ENCODE data around the gene ALK.

The ALK gene

DNA sequence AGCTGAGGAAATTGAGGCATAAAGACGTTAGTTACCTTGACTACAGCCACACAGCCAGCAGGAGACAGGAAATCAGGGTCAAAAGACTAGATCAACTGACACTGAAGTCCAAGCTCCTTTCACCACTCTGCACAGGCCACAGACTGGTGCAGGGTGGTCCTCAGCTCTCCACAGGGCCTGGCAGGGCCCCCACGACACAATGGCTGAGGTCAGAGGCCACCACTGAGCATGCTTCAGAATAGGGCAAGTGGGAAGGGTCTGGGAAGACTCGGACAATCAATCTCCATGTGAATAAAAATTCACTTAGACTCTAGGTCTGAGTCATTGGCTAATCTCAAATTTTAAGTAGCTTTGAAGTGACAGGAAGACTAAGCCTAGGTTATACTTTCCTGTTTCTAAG, 201.7 kb downstream of the ALK start:
- TF ChIP-seq, protein P1, sequence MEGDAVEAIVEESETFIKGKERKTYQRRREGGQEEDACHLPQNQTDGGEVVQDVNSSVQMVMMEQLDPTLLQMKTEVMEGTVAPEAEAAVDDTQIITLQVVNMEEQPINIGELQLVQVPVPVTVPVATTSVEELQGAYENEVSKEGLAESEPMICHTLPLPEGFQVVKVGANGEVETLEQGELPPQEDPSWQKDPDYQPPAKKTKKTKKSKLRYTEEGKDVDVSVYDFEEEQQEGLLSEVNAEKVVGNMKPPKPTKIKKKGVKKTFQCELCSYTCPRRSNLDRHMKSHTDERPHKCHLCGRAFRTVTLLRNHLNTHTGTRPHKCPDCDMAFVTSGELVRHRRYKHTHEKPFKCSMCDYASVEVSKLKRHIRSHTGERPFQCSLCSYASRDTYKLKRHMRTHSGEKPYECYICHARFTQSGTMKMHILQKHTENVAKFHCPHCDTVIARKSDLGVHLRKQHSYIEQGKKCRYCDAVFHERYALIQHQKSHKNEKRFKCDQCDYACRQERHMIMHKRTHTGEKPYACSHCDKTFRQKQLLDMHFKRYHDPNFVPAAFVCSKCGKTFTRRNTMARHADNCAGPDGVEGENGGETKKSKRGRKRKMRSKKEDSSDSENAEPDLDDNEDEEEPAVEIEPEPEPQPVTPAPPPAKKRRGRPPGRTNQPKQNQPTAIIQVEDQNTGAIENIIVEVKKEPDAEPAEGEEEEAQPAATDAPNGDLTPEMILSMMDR (IDR thresholded peaks at IDR 0.05; ENCODE audit: insufficient read depth, missing control alignments) = no peak
- DNase-seq (ENCODE audit: insufficient read length, low spot score) = no peak
- FAIRE-seq = no peak

DNA sequence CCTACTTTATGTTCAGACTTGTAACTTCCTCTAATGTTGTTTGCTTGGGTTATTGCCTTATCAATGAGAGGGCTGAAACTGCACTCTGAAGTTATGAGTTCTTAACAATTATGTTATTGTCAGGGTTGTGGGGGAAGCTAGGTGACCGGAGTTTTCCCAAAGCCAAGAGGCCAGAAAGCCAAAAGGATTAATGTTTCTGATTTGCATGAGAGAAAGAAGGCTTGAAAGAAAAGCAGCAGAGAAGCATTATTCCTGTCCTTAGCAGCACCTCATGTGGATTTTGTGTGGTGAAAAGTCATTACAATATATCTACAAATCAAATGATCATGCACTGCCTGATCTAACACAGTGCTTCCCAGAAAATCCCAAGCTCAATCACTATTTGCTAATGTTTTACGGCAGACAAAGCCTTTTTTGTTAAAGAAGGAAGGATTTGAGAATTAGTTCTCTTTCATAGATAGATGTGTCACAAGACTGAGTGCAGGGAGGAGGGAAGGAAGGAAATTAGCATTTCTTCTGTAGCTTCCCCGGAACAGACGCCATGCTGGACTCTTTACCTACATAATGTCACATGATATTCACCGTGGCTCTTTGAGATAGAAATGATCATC, 203.2 kb downstream of the ALK start:
- FAIRE-seq = no peak
- DNase-seq (ENCODE audit: insufficient read length, low spot score) = no peak
- TF ChIP-seq, protein P1 (IDR thresholded peaks at IDR 0.05; ENCODE audit: insufficient read depth, missing control alignments) = no peak

DNA sequence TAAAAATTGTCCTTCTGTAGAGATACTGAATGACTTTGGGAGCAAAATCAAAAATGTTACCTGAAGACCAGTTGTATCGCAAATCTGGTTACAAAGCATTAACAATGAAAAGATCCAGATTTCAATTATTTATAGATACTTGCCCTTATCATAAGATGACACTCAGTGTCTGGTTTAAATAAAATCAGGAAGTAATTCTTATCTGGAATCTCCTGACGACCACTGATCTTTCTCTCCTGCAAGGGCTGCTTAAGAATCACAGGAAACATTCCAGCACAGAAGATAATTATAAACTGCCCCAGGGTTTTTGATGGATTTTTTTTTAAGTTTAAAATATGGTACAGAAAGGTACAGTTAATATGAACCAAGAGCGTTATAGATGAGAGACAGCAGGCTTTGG, 205.7 kb downstream of the ALK start:
- no peak for DNase-seq (ENCODE audit: insufficient read length, low spot score)
- TF ChIP-seq, protein P1 (IDR thresholded peaks at IDR 0.05; ENCODE audit: insufficient read depth, missing control alignments) = no peak
- no peak for FAIRE-seq

DNA sequence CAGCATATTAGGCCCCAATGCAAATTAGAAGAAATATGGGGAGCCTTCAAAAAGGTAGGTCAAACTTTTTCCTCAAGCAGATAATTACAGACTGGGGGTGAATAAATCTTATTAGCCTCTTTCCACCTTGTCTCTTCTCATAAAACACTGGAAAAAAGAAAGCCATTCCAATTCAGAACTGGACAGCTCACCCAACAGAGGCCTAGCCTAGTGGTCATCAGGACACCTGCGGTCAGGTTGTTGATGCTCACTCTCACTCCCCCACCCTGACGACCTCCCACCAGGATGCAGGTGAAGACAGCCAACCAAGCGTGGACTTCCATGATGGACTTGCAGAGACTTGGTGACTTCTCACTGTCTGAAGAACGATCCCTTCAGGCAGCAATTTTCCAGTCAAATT, 207.1 kb downstream of the ALK start:
- no peak for FAIRE-seq
- DNase-seq (ENCODE audit: insufficient read length, low spot score) = no peak
- TF ChIP-seq, protein P1 (IDR thresholded peaks at IDR 0.05; ENCODE audit: insufficient read depth, missing control alignments) = no peak

DNA sequence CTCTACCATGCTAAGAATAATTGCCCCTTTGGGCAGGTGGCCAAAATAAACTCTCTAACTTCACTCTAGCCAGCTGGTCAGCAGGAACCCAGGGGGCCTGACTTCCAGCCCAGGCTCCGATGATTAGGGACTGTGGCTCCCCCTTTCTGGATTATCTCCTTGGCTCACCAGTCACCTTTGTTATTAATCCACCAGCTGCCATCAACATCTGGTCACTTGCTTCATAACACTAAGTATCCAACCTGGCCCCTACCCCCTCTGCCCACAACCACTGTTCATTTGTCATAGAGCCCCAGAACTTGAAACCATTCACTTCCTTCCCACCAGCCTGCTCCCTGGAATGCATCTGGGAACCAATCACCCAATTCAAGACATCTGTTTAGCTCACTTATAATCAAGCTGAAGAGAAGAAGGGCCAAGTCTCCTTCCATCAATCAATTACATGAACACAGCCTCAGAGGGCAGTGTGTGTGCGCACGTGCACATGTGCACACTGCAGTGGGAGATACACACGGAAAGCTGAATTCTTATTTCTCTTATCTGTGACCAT, 215.1 kb downstream of the ALK start:
- DNase-seq (ENCODE audit: insufficient read length, low spot score) = no peak
- no peak for FAIRE-seq
- TF ChIP-seq, protein P1 (IDR thresholded peaks at IDR 0.05; ENCODE audit: insufficient read depth, missing control alignments) = no peak

DNA sequence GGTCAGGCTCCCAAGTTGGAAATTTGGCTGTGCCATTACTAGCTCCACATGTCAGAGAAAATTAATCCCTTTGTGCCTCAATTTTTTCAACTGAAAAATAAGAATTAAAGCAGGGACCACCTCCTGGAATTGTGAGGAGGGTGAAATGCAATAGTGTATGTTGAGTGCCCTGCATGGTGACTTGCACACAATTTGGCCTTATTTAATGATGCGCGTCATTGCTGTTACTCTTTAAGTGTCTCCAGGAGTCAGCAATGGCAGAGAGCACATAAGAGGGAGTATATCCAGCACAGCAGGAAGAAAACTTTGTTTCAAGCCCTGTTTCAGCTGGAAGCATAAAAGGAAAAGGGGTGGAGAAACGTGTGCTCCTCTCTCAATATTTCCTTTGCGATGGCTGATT, 215.8 kb downstream of the ALK start:
- TF ChIP-seq, protein P1 (IDR thresholded peaks at IDR 0.05; ENCODE audit: insufficient read depth, missing control alignments) = no peak
- no peak for DNase-seq (ENCODE audit: insufficient read length, low spot score)
- FAIRE-seq = no peak

DNA sequence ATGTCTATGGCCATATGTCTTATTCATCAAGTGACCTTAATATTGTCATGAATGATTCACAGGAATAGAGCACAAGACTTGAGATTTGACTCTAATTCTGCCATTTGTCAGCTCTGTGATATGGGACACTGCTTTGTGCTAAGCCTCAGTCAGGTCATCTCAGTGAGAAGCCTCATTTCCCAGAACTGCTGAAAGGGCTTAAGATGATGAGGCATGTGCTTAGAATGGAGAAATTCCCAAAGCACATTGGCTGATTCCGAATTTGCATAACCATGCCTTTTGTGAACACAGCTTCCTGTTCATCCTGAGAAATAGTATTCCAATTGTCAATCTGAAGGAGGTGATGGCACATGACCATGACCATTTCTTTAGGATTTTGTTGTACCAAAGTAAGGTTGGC, 218.1 kb downstream of the ALK start:
- no peak for FAIRE-seq
- no peak for DNase-seq (ENCODE audit: insufficient read length, low spot score)
- TF ChIP-seq, protein P1 (IDR thresholded peaks at IDR 0.05; ENCODE audit: insufficient read depth, missing control alignments) = no peak

Measured in D721Med (cell line).